Fibroblast of peridontal ligament (primary cell): ENCODE measurements around the gene SPDYE6.
"Not testable (repeated sequence)": the region's sequence is repeated elsewhere in the genome, so short reads cannot be mapped to it uniquely, and the experiment has no call there.

ENCODE experiments used
- DNase-seq: peaks from one replicate; pipeline ENCODE4 v3.0.0-alpha.2; 2010; ENCODE audit errors: extremely low read depth

The SPDYE6 gene

DNA sequence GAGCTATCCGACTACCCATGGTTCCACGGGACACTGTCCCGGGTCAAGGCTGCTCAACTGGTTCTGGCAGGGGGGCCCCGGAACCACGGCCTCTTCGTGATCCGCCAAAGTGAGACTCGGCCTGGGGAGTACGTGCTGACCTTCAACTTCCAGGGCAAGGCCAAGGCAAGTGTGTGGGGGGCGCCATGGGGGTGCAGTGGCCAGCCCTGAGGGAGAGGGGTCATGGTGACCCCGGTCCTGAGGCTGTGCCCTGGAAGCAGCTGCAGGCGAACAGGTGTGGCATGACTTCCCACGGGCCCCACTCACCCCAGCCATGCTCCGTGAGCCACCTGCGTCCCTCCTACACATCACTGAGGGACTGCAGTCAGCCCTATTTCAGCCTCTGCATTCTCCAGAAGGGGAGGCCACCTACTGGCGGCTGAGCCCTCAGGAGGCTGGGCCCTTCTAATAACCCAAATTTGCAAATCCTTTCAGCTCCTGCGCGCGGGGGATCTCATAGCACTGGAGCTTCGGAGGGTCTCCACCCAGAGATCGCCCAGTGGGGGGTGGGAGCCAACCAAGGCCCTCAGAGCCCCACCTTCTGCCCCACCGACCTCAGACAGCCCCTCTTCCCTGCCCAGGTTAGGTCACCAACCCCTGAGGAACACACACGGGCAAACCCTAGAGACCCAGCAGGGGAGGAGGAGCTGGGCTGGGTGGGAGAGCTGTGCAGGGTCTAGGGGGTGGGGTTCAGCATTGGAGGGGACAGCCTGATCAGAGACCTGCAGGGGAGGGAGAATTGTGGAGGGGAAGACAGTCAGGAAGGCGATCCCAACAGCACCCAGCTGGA is 38.8 kb downstream of the SPDYE6 start:
- DNase-seq = no peak

DNA sequence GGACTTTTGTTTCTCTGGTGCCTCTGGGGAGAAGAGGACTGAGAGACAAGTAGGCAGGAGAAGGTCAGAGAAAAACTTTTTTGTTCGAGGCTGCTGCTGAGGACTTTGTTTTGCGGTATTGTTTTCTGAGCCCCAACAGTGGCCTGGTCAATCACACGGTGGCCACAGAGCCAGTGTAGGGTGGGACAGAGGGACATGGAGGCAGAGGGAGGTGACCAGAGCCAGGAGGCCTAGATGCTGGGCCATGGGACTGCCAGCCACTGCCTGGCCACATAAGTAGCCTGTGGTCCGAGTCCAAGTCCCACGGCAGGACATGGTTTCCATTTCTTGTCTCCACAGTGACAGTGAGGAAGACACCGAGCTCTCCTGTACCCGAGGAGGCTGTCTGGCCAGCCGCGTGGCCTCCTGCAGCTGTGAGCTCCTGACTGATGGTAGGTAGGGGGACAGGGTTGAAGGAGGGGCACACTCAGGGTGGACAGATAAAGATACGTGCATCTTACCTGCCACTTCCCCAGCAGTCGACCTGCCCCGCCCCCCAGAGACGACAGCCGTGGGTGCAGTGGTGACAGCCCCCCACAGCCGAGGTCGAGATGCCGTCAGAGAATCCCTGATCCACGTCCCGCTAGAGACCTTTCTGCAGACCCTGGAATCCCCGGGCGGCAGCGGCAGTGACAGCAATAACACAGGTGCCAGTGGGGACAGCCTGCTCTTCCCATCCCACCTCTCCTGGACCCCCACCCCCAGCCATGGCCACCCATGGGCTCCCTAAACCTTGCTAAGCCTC is 42.1 kb downstream of the SPDYE6 start:
- DNase-seq = no peak

DNA sequence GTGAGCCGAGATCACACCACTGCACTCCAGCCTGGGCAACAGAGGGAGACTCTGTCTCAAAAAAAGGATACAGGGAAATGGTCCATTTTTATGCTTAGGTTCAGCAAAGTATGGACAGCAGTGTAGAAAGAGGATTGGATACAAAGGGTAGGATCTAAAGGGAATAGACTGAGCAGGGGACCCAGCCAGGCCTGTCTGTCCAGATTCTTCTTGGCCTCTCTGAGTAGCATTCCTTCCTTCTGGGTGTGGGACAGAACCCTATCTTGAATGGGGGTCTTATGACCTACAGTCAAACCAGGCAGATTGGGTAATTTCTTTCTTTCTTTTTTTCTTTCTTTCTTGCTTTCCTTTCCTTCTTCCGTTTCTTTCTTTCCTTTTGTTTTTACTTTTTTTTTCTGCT is 43.9 kb downstream of the SPDYE6 start:
- no peak for DNase-seq

DNA sequence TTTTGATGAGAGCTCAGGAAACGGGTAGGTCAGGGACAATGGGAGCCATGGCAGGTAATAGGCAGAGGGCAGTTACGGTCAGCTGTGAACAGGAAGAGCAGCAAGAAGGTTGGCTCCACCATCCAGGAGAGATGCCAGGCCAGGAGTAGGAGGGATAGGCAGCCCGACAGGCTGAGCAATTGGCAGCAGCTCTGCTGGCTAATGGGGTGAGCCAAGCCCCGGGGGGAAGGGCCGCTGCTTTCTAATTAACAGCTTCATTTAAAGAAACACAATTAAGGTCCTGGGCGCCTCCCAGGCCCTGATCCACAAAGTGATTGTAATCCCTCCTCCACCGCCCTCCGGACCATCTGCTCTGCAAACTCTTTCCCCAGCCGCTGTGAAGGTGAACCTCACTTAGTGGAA is 45.8 kb downstream of the SPDYE6 start:
- DNase-seq = no peak

DNA sequence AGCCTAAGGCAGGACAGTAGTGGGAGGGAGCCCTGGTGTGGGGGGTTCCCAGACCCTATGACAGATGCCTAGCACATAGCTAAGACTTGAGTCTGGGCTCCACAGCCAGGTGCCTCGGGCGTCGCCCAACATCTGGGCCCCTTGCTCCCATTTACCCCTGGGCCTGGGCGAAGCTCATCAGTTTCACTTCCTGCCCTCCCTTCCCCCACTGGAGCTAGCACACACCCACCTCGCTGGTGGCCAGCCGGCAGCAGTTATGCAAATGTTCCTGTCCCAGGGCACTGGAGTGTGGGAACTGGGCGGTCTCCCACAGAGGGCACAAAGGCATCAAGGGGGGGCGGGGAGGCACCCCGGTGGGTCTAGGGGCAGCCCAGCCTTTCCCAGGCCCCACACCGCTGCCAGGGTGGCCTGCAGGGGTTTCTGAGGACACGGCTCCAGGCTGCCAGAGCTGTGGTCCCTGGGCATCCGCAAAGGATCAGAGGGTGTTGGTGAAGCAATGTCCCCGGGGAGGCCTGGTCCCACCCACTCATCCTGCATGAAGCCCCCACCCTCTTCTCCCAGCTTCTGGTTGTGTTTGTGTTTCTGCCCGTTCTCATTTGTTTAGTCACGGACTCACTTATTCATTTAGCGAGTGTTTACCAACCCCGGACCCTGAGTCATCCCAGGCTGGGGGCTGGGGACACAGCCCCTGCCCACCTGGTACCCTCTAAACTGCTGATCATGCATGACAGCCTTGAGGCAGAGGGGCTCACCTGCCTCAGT is 49.1 kb downstream of the SPDYE6 start:
- peak; percentile 32 for DNase-seq

DNA sequence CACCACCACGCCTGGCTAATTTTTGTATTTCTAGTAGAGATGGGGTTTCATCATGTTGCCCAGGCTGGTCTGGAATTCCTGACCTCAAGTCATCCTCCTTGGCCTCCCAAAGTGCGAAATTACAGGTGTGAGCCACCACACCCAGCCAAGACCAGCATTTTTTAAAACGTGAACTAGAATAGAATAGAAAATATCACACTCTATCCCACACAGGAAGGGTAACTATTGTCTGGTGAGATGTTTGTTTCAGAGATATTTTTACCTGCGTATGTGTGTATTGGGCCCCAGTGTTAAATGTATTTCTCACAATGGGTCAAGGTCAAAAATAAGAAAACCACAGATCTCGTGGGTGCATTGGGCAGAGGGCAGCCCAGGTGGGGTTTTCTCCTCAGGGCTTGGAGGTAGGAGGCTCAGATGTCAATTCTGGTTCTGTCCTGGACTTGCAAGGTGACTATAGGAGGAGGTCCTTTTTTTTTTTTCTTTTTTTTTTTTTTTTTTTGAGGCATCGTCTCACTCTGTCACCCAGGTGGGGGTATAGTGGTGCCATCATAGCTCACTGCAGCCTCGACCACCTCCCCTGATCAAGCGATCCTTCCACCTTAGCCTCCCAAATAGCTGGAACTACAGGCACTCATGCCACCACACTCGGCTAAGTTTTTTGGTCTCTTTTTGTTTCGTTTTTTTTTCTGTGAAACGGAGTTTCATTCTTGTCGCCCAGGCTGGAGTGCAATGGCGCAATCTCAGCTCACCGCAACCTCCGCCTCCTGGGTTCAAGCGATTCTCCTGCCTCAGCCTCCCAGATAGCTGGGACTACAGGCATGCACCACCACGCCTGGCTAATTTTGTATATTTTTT is 50.6 kb downstream of the SPDYE6 start:
- no peak for DNase-seq

DNA sequence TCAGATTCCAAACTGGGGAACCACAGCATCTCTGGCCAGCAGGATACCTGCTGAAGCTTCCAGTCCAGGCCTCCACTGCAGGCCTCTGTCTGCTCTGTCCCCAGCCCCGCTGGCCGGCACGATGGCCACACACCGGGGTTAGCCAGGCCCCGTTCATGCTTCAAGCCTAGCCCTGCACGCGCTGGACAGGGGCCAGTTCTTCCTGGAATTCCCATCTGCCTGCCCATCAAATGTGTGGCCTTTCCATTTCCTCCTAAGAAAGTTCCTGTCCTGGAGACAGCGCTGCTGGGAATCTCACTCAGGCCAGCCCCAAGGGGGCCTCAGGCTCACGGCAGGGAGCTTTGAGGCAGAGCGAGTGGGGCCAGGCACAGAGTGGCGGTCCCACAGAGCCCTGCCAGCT is 51.6 kb downstream of the SPDYE6 start:
- DNase-seq = no peak

DNA sequence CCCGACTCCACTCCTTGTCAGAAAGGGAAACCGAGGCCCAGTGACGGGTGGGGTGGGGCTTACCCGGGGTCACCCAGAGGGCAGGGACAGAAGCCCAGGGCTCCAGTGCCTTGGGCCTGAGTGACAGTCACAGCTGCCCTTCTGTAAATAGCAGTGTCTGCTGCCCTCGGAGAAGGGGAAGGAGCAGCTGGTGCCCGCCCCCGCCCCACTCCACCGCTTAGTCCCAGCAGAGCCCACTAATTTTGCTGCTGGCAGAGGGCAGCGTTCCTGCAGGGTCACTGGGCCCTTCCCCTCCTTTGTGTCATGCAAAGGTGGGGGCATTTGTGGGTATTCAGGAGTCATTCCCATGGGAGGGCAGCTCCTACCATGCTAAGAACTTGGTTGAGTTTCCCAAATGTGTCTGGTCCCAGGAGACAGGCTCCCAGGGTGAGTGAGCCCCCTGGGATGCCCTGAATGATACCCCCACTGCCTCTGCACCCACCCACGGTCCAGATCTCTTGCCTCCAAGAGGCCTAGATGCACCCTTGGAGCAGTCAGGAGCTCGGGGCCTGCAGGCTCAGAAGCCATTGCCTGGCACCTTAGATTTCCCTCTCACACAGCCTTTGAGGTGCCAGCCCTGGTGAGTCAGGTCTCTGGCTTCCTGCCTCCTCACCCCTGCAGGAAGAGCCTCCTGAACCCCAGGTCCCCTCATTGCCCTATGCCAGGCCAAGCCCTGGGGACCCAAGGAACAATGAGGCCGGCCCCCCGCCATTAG is 52.4 kb downstream of the SPDYE6 start:
- DNase-seq = no peak

DNA sequence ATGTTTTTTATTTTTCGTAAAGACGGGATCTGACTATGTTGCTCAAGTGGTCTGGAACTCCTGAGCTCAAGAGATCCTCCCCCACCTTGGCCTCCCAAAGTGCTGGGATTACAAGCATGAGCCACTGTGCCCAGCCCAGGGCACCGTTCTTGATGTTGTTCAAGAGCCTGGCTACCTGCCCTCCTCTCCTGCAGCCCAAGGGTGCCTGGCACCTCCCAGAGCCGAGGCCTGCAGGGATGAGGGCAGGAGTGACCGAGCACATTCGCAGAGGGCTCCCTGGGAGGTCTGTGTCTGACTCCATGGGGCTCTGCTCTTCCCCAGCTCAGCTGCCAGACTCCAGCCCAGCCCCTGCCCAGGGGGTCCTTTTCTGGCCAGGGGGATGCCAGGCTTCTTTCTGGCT is 54.2 kb downstream of the SPDYE6 start:
- DNase-seq = no peak

DNA sequence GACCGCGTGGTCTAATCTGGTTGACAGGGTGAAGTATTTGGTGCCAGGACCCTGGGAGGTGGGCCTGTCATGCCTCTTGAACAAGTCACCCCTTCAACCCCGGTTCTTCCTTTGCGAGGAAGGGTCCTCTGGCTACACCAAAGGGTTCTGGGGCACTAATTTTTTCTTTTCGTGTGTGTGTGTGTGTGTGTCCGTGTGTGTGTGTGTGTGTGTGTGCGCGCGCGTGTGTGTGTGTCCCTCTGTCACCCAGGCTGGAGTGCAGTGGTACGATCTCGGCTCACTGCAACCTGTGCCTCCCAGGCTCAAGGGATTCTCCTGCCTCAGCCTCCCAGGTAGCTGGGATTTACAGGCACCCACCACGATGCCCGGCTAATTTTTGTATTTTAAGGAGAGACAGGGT is 54.9 kb downstream of the SPDYE6 start:
- not testable (repeated sequence) for DNase-seq

DNA sequence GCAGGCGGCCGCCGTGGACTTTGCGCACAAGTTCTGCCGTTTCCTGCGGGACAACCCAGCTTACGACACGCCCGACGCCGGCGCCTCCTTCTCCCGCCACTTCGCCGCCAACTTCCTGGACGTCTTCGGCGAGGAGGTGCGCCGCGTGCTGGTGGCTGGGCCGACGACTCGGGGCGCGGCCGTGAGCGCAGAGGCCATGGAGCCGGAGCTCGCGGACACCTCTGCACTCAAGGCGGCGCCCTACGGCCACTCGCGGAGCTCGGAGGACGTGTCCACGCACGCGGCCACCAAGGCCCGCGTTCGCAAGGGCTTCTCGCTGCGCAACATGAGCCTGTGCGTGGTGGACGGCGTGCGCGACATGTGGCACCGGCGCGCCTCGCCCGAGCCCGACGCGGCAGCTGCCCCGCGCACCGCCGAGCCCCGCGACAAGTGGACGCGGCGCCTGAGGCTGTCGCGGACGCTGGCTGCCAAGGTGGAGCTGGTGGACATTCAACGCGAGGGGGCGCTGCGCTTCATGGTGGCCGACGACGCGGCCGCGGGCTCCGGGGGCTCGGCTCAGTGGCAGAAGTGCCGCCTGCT is 55.5 kb downstream of the SPDYE6 start:
- DNase-seq = no peak

DNA sequence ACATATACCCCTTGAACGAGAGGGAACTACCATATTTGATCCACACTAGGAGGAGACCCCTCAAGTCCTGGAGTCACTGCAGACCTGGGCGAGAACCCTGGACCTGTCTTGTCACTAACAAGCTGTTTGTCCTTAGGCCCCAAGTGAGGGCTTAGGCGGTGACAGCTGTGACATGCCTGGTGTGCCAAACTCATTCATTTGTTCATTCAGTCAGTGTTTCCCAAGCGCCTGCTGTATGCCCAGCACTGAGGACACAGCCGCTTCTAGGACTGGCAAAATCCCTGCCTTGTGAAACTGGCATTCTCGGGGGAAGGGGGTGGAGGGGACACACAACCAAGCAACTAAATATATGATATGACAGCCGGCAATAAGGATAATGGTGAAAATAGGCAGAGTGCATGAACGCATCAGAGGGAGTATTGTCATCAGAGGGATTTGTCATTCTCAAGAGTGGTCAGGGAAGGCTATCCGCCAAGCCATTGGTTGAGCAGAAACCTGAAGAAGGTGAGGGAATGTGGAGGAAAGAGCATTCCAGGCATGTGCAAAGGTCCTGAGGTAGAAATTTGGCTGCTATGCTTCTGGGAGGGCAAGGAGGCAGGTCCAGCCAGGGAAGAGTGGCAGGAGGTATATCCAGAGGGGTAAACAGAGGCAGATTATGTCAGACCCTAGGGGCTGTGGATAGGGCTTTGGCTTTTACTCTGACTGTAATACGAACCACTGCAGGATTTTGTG is 58.6 kb downstream of the SPDYE6 start:
- no peak for DNase-seq

DNA sequence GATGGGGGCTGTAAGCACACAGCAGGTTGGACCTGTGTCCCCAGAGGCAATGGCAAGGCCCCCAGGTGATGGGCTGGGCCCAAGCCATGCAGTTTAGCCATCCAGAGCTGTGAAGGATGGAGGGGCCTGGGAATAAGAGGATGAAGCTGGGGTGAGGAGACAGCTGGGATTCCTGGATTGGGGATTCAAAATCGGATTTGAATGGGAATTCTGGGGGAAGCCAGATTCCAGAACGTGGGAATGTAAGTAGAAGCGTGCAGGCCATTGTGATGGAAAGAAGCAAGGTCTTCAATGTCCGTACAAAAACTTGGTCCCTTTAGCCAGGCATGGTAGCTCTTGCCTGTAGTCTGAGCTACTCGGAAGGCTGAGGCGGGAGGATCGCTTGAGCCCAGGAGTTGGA is 59.7 kb downstream of the SPDYE6 start:
- no peak for DNase-seq

DNA sequence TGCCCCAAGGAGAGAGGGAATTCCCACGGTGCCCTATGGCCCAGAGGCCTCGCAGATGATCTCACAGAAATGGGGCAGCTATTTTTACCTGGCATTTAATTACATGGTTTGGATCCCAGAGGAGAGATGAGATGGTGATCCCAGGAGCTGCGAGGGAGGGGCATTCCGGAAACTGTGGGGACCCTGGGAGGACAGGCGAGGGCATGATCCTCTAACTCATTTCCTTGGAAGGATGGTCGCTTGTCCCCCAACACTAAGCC is 60.1 kb downstream of the SPDYE6 start:
- DNase-seq = no peak
